Left lung (tissue), 10 donors: Measurements from ENCODE around the gene PALLD. TPM values are rescaled to one million over a fixed set of nuclear protein-coding genes. Genes with fewer than 3 reads are reported as not detected.
A peak's percentile ranks its signal among the peaks of the same experiment; 100 is the strongest.

ENCODE experiments used
- ATAC-seq: fragments of 200-7000 bp; cut with Tn5 transposase; one replicate; pipeline ENCODE4 v1.9.1; 2020; ENCODE audit warnings: moderate library complexity
- DNase-seq, 4 donors: peaks; one replicate each; pipeline ENCODE4 v3.0.0-alpha.2; 2013 to 2020
- H3K27ac ChIP-seq, 2 donors: fragments of 200-600 bp; sonication (generic) in 1 of 2; one replicate each; pipeline versions ENCODE4 v1.5.0 to v1.8.0; 2020 to 2021
- H3K27me3 ChIP-seq, 2 donors: fragments of 200-600 bp; sonication (generic) in 1 of 2; one replicate each; pipeline versions ENCODE4 v1.5.0 to v1.8.0; 2020 to 2021
- H3K36me3 ChIP-seq, 2 donors: fragments of 200-600 bp; sonication (generic) in 1 of 2; one replicate each; pipeline versions ENCODE4 v1.5.0 to v1.8.0; 2020 to 2021
- H3K4me1 ChIP-seq, 2 donors: fragments of 200-600 bp; one replicate each; pipeline ENCODE4 v1.8.0; 2021
- H3K4me3 ChIP-seq, 2 donors: fragments of 200-600 bp; sonication (generic) in 1 of 2; one replicate each; pipeline versions ENCODE4 v1.5.0 to v1.8.0; 2020 to 2021; ENCODE audit warnings: mild to moderate bottlenecking in 1 of 2
- H3K9me3 ChIP-seq, 2 donors: fragments of 200-600 bp; sonication (generic) in 1 of 2; one replicate each; pipeline versions ENCODE4 v1.5.0 to v1.8.0; 2020 to 2021
- CTCF ChIP-seq, 2 donors: fragments of 200-600 bp; sonication (generic) in 1 of 2; IDR thresholded peaks; one replicate each; pipeline versions ENCODE4 v1.5.0 to v1.8.0; 2021; ENCODE audit warnings: antibody characterized with exemption in 2 of 2
- intact Hi-C, 2 donors: fragments of 100-400 bp; cut with DNase I; formaldehyde crosslinking; loops; one replicate each; pipeline versions ENCODE4 v1.11.2 to v1.14.2; 2022
- polyA plus RNA-seq, 6 donors: library from polyadenylated mRNA; unstranded; fragments of 120-200 nt; gene quantifications; one replicate each; pipeline ENCODE4 v1.2.1, GENCODE V29; 2013; ENCODE audit not compliant: insufficient read length in 6 of 6
- total RNA-seq, 2 donors: library from RNA; stranded (reverse); fragmentation: NEBNext Ultra II Directional; extraction: Animal tissue kit (Norgen Biotek cat#: 25700); gene quantifications; one replicate each; pipeline ENCODE4 v1.2.1, GENCODE V29; 2021
- donor health status: DM: no; HTN: yes; CAD: no.
- donor health status: DM: no; HTN: no; CAD: no.

PALLD gene
- total and polyA plus RNA-seq, 8 donors, result 67.5 to 194 (median 80.4) TPM

- TF ChIP-seq CTCF (IDR thresholded peaks at IDR 0.05), result no peak
- ATAC-seq (no peak), DNase-seq (no peak)
- no peaks in the 10 kb centered on the region for H3K9me3 ChIP-seq
- intact Hi-C loops, result no loop called here
- no peak overlapping the region for H3K4me3 ChIP-seq
- no peaks in the 10 kb centered on the region for H3K27me3 ChIP-seq
- no peaks in the 10 kb centered on the region for H3K36me3 ChIP-seq
- H3K4me1 ChIP-seq, result no peaks in the 10 kb centered on the region
- no peak overlapping the region for H3K27ac ChIP-seq
These were observed 210.4 kb downstream of the PALLD start for GRCh38 chr4:168707205-168707604.

- TF ChIP-seq CTCF (IDR thresholded peaks at IDR 0.05), result no peak
- intact Hi-C loops, result no loop called here
- DNase-seq (no peak), ATAC-seq (no peak)
- Histone ChIP-seq H3K4me3 (no peak overlapping the region), H3K36me3 (no peaks in the 10 kb centered on the region), H3K27ac (no peak overlapping the region), H3K4me1 (no peaks in the 10 kb centered on the region), H3K27me3 (no peaks in the 10 kb centered on the region), H3K9me3 (no peaks in the 10 kb centered on the region)
These were observed 211.3 kb downstream of the PALLD start for GRCh38 chr4:168708108-168708507.

GRCh38 chr4:168710353-168710946 is 213.6 kb downstream of the PALLD start:
- peak; percentile 66 for ATAC-seq
- peak in 1 of 4 donors; percentile 69 for DNase-seq

GRCh38 chr4:168711197-168712140 is 214.6 kb downstream of the PALLD start:
- ATAC-seq (peak; percentile 20), DNase-seq (no peak)
- Histone ChIP-seq H3K9me3 (no peaks in the 10 kb centered on the region), H3K27ac (peak overlapping the region in 1 of 2 donors; percentile 2), H3K4me3 (no peak overlapping the region), H3K27me3 (no peaks in the 10 kb centered on the region), H3K36me3 (no peaks in the 10 kb centered on the region), H3K4me1 (no peaks in the 10 kb centered on the region)
- intact Hi-C loops, result loop anchor here in 1 of 2 donors (5.0 kb wide), 1 partner anchor 211 kb away; no protein-coding TSS in a partner anchor
- TF ChIP-seq CTCF (IDR thresholded peaks at IDR 0.05), result no peak

More at GRCh38 chr4:168710353-168710946, 213.6 kb downstream of the PALLD start:
- H3K4me3 ChIP-seq, result no peak overlapping the region
- H3K27me3 ChIP-seq, result no peaks in the 10 kb centered on the region
- H3K4me1 ChIP-seq, result no peaks in the 10 kb centered on the region
- peak in 1 of 2 donors; percentile 35 for TF ChIP-seq CTCF (IDR thresholded peaks at IDR 0.05)
- no peak overlapping the region for H3K27ac ChIP-seq
- H3K9me3 ChIP-seq, result no peaks in the 10 kb centered on the region
- H3K36me3 ChIP-seq, result no peaks in the 10 kb centered on the region
- intact Hi-C loops, result loop anchor here in 1 of 2 donors (5.0 kb wide), 1 partner anchor 212 kb away; no protein-coding TSS in a partner anchor
